Measurements from ENCODE around the gene MPIG6B. TPM values are rescaled to one million over a fixed set of nuclear protein-coding genes. Genes with fewer than 3 reads are reported as not detected.

MPIG6B gene
- total RNA-seq, 4 donors from 2014 or later, result 1.6 to 4.6 (median 4.5) TPM

- Histone ChIP-seq H3K27ac (peak overlapping the region; percentile 45), H3K27me3 (no peaks in the 10 kb centered on the region), H3K36me3 (no peaks in the 10 kb centered on the region), H3K4me3 (no peak overlapping the region), H3K9me3 (no peaks in the 10 kb centered on the region), H3K4me1 (peaks cover 77% of the 10 kb centered on the region)
- 38% methylated on average over 5 of the region's 5 CpGs for WGBS
- TF ChIP-seq EP300 (IDR thresholded peaks at IDR 0.05) (no peak), POLR2A (IDR thresholded peaks at IDR 0.05) (no peak), POLR2AphosphoS5 (IDR thresholded peaks at IDR 0.05) (no peak)
- TF ChIP-seq, protein P1, sequence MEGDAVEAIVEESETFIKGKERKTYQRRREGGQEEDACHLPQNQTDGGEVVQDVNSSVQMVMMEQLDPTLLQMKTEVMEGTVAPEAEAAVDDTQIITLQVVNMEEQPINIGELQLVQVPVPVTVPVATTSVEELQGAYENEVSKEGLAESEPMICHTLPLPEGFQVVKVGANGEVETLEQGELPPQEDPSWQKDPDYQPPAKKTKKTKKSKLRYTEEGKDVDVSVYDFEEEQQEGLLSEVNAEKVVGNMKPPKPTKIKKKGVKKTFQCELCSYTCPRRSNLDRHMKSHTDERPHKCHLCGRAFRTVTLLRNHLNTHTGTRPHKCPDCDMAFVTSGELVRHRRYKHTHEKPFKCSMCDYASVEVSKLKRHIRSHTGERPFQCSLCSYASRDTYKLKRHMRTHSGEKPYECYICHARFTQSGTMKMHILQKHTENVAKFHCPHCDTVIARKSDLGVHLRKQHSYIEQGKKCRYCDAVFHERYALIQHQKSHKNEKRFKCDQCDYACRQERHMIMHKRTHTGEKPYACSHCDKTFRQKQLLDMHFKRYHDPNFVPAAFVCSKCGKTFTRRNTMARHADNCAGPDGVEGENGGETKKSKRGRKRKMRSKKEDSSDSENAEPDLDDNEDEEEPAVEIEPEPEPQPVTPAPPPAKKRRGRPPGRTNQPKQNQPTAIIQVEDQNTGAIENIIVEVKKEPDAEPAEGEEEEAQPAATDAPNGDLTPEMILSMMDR (IDR thresholded peaks at IDR 0.05), result no peak
- no peak for DNase-seq (ENCODE audit: low spot score in 2 of 2)
Observed at GRCh38 chr6:31713991-31714684, 9.0 kb upstream of the MPIG6B start.

DNA sequence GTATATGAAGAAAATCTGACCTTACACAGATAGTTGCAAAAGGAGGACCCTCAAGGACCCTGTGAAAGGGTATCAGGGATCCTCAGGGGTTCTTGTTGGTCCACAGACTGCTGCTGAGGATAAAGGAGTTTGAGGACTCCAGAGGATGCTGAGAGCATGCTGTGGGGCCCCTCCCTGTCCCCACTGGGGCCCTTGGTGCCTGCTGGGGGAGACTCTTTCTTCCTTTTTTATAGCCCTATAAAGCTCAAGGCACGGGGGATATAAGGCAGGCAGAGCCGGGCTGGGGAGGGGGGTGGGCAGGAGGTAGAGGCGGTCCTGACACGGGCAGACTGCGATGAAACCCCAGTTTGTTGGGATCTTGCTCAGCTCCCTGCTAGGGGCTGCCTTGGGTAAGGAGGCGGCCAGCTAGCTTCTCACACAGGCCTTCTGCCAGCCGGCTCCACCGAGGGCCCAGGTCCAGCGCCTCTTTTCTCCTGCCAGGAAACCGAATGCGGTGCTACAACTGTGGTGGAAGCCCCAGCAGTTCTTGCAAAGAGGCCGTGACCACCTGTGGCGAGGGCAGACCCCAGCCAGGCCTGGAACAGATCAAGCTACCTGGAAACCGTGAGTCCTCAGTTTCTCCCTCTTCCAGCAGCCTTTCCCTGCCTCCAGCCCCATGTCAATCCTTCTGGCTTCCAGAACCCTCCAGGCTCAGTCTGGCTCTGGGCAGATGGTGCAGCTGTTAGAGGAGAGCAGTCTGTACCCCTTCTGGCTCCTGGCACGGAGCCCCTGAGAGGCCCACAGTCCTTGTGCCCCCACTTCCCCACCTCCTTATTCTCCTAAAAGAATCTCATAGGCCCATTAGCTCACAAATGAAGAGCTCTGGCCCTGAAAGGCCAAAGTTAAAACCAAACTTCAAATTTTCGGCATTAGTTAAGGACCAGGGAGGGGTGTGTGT is 7.9 kb upstream of the MPIG6B start, which contains the start of gene LY6G6D:
LY6G6D (plus strand) TSS at position 327 of the 937 bp plus-strand sequence; CDS start at position 335, 8 bp downstream.
- TF ChIP-seq POLR2AphosphoS5 (IDR thresholded peaks at IDR 0.05) (no peak), POLR2A (IDR thresholded peaks at IDR 0.05) (no peak), EP300 (IDR thresholded peaks at IDR 0.05) (no peak)
- TF ChIP-seq, protein P1 (IDR thresholded peaks at IDR 0.05), result no peak
- H3K36me3 ChIP-seq, result no peaks in the 10 kb centered on the region
- H3K27ac ChIP-seq, result peak within 1 kb of the TSS; percentile 38
- H3K4me3 ChIP-seq, result no peak within 1 kb of the TSS
- H3K27me3 ChIP-seq, result no peaks in the 10 kb centered on the region
- H3K4me1 ChIP-seq, result peaks cover 89% of the 10 kb centered on the region
- WGBS, result 48% methylated on average over 9 of the region's 16 CpGs
- DNase-seq (ENCODE audit: low spot score in 2 of 2), result no peak
- H3K9me3 ChIP-seq, result no peaks in the 10 kb centered on the region

GRCh38 chr6:31717499-31718222 is 5.5 kb upstream of the MPIG6B start:
- peaks cover 81% of the 10 kb centered on the region for H3K4me1 ChIP-seq
- H3K27me3 ChIP-seq, result no peaks in the 10 kb centered on the region
- H3K9me3 ChIP-seq, result no peaks in the 10 kb centered on the region
- WGBS, result 50% methylated on average over 10 of the region's 10 CpGs
- H3K36me3 ChIP-seq, result no peaks in the 10 kb centered on the region
- TF ChIP-seq POLR2A (IDR thresholded peaks at IDR 0.05), result no peak
- TF ChIP-seq, protein P1 (IDR thresholded peaks at IDR 0.05), result no peak
- no peak for TF ChIP-seq EP300 (IDR thresholded peaks at IDR 0.05)
- TF ChIP-seq POLR2AphosphoS5 (IDR thresholded peaks at IDR 0.05), result no peak
- no peak overlapping the region for H3K4me3 ChIP-seq
- no peak for DNase-seq (ENCODE audit: low spot score in 2 of 2)
- H3K27ac ChIP-seq, result peak overlapping the region; percentile 88

- H3K27me3 ChIP-seq, result no peaks in the 10 kb centered on the region
- DNase-seq (ENCODE audit: low spot score in 2 of 2), result no peak
- H3K27ac ChIP-seq, result peak overlapping the region; percentile 88
- H3K4me1 ChIP-seq, result peaks cover 75% of the 10 kb centered on the region
- H3K9me3 ChIP-seq, result no peaks in the 10 kb centered on the region
- no peak for TF ChIP-seq POLR2AphosphoS5 (IDR thresholded peaks at IDR 0.05)
- TF ChIP-seq POLR2A (IDR thresholded peaks at IDR 0.05), result no peak
- TF ChIP-seq, protein P1 (IDR thresholded peaks at IDR 0.05), result no peak
- TF ChIP-seq EP300 (IDR thresholded peaks at IDR 0.05), result no peak
- H3K4me3 ChIP-seq, result no peak overlapping the region
- no peaks in the 10 kb centered on the region for H3K36me3 ChIP-seq
- 60% methylated on average over 1 of the region's 1 CpG for WGBS
Observed at GRCh38 chr6:31718265-31718664, 4.9 kb upstream of the MPIG6B start.

Data from suprapubic skin (tissue), 4 donors.